Glomerular endothelial cell (primary cell): ENCODE data around the gene ENOX1. TPM values are rescaled to one million over a fixed set of nuclear protein-coding genes. Genes with fewer than 3 reads are reported as not detected.

Experiments
- DNase-seq: peaks from one replicate; pipeline ENCODE4 v3.0.0-alpha.2; 2011; ENCODE audit warnings: low read depth, low spot score; ENCODE audit errors: extremely low read depth
- total RNA-seq: library from RNA; depleted of rRNA; stranded (reverse); fragments of >200 nt; gene quantifications from 2 replicates; pipeline ENCODE4 v1.2.3, GENCODE V29; 2015

ENOX1 gene
- total RNA-seq, 1 donor from 2014 or later, result 0.18 TPM

DNA sequence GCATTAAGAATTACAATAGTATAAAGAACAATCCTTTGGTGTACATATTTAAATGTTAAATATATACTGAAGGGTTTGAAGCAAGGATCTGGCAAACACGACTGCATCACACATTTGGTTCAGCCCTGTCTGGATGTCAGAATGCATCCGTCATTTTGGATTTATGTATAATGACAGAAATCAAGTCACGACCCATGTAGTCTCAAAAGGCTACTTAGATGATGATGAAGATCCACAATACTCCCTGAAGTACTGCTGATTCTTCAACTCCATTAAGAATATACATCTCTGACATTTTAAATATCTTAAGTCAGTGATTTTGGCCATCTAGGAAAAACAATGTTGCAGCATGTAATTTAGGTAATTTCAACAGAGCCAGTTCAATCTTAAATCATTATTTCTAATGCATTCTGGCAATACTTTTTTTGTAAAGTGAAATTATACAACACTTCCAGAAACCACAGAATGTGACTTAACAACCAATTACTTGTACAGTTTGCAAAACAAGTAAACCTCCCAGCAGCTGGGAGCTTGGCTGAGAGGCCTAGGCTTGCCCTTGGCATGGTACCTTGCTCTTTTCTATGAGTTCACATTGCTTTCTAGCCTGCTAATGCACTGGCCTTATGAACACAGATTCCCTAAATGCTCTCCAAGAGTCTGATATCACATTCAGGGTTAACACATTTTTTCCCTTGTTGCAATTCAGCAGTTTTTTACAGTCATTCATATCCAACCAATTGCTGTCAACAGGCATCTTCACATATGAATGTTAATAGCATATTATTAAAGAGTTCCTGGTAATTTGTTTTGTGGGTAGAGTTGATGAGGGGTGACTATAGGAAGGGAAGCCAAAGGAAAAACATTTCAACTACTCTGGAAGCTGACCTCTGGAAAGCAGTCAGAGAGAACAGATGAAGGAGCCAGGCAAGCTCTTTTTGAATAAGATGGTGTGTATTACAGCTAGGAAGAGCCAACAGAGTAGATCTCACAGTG, 175.2 kb downstream of the ENOX1 start:
- DNase-seq, result no peak

DNA sequence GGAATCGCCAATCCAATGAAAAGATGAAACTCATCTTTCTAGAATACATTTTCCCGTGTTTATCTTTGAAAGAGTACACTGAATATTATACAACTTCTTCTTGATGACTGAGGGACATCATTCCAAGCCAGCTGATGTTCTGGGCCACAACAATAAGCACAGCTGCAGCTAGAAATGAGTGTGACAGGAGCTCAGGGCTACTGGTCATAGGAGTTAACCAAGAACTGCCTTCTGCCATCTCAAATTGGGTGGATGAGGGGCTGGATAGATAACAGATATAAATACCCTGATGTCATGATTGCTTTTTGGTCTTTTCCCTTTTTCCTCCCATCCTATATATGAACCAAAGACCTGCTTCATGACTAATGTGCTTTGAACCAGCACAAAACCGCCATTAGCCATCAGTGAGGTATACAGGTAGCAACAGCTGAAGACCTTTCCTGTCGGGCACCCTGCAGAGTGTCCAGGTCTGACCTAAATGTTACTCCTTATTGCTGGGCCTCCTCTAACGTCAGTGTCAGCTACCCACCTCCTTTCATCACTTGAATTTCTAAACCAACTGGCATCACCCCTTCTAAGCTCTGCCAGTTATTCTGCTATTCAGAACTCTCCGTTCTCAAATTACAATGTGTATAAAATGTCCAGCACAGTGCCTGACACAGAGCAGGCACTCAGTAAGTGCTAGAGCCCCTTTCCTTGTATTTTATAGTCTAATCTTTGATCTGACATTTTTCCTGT, 178.2 kb downstream of the ENOX1 start:
- no peak for DNase-seq

- DNase-seq, result no peak
These were observed 189.2 kb downstream of the ENOX1 start for GRCh38 chr13:43597599-43597945.

- no peak for DNase-seq
These were observed 189.7 kb downstream of the ENOX1 start for GRCh38 chr13:43596924-43597598.

- DNase-seq, result no peak
These were observed 190.8 kb downstream of the ENOX1 start for GRCh38 chr13:43596006-43596405.

GRCh38 chr13:43587376-43587775, 199.4 kb downstream of the ENOX1 start:
- no peak for DNase-seq

GRCh38 chr13:43584751-43585150, 202.0 kb downstream of the ENOX1 start:
- no peak for DNase-seq

DNA sequence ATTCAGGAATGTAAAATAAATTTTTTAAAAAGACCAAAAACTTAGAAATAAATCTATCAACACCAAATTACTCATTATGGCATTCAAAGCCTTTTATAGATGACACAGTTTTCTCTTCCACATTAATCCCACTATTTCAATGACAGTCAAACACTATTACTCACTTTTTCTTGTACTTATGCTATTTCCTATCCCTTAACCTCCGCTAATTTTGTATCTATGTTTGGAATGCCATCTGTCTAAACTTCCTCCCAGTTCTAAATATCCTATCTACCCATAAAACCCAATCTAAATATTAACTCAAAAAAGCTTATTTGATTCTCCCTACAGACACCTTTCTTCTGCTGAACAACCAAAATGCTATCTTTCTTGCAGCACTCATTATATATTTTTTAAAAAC, 203.5 kb downstream of the ENOX1 start:
- DNase-seq, result no peak

DNA sequence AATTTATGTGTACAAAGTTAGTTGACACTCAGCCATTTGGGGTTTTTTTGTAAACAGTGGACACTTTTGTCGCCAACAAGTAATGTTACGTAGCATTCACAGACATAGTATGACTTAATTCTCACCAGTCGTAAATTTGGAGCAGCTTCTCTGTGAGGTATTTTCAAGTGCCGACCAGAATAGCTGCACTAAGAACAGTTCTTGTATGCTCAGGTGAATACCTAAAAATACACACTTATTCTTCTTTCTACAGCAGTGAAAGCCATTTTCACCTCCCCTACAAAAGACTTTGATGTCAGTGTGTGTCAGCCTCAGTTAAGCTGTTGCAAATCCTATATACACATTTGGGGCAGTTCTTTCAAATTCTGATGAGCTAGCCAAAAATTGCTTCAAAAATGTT, 206.5 kb downstream of the ENOX1 start:
- no peak for DNase-seq

GRCh38 chr13:43579321-43579720, 207.5 kb downstream of the ENOX1 start:
- DNase-seq, result no peak

DNA sequence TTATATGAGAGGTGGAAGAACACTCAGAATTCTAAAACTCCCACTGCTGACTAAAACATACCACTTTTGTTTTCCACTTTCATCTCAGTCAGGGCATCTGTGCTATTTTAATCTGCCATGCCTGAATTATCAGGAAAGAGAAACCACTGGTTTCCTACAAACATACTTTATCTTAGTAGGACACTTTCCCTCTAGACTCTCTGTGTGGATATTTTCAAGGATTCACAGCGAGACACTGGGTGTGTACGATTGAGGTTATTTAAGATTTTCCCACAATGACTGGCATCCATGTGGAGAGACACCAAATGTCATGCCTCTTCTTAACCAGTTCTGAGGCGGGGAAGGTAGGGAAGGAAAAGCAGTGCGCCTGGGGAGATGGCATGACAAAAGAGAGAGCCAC, 212.2 kb downstream of the ENOX1 start:
- no peak for DNase-seq

GRCh38 chr13:43573802-43574514, 212.8 kb downstream of the ENOX1 start:
- no peak for DNase-seq

DNA sequence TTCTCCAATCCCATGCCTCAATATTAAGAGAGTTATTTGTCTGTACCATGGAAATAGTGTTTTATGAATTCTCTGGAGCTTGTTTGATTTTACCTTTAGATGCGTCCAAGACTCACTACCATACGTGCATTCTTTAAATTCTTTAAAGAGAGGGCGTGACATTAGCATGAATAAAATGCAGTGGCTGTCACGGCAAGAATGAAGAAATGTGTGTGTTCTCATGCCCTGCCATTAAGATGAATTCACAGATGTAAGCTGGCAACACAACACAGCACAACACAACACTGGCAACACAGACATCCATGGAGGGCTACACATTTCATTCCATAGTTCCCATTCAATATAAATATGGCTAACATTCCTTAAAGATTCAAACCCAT, 213.4 kb downstream of the ENOX1 start:
- DNase-seq, result no peak

GRCh38 chr13:43572656-43573360, 214.0 kb downstream of the ENOX1 start:
- DNase-seq, result no peak

DNA sequence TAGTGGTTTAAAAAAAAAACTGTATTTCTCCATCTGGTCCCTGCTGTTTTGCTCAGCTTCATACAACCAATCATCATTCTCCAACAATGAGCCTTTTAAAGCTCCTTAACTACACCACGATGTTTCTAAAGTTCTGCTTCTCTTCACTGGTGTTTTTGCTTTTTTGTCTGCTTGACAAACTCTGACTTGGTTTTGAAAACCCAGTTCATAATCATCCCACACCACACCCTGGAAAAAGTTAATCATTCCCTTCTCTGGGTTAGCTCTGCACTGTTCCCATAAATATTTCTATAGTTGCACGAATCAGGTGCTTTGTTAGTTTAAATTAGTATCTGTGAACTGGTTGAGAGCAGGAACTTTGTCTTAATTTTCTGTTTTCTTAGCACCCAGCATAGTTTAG, 217.1 kb downstream of the ENOX1 start:
- no peak for DNase-seq

DNA sequence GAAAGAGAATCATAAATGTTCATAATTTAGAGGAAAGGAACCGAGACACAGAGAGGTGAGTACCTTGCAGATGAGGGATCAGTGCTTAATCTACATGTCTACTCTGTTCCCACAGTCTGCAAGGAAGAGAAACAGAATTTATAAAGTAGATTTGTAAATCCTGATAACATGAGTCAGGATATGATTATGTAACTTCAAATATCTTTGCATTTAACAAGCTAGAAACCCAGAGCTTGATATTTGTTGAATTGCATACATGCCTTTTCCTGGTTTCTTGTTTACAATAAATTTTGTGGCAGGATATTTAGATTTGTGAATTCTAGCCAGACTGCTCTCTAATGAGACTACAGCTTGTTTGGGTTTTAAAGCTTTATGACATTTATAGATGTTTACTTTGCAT, 219.2 kb downstream of the ENOX1 start:
- DNase-seq, result no peak

DNA sequence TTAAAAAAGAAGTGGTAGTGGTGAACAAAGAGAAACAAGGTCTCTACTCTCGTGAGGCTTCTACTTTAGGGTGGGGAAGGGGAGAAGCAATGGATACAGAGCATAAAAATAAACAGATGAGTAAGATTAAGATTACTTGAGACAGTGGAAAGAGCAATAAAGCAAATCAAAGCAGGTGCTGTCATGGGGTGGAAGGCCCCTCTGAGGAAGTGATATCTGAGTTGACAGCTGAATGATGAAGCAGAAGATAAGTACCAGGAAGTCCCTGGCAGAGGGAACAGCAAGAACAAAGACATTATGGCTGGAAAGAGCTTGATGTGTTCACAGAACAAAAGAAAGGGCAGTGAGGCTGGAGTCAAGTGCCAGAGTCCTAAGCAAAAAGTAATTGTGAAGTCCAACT, 221.8 kb downstream of the ENOX1 start:
- no peak for DNase-seq

DNA sequence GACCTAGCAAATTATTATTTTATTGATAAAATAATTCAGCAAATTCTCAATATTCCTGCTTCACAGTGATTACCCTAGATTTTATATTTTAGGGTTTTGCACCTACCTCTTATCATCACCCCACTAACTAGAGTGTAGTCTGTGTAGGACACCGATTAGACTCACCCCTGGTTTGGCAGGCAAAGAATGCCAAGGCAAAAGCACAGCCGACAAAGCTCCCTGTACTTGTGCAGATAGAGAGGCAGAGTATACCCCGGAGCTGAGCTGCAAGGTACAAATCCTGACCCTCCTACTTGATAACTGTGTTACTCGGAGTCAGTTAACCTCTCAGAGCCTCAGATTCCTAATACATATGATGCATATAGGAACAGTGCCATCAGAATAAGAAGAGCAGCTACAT, 225.7 kb downstream of the ENOX1 start:
- no peak for DNase-seq

DNA sequence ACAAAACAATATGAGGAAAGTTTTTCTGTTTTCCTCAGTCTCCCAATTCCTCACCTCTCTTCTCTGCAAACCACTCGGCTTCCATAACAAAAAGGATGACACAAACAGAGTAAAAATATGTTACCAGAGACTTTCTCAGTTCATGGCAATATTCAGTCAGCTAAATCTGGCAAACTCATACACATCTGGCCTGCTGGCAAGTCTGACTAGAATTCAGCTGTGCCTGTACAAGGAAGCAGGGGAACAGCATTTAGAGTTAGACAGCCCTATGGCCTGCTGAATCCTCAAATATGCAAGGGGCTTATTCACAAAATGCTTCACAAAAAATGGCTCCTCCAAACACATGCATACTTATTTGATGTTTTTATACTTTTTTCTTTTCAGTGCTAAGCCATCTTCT, 227.8 kb downstream of the ENOX1 start:
- no peak for DNase-seq

- no peak for DNase-seq
These were observed 228.4 kb downstream of the ENOX1 start for GRCh38 chr13:43558326-43558725.
